Caco-2 (cell line): ENCODE measurements around the gene CTSZ. TPM values are rescaled to one million over a fixed set of nuclear protein-coding genes. Genes with fewer than 3 reads are reported as not detected.

Experiments used
- BruUV-seq: library from RNA; stranded (reverse); fragments of 400-500 nt; replicated peaks from 2 replicates; lab custom pipeline; 2021; lab: Mats Ljungman, UMichigan
- CTCF ChIA-PET: fragments of 300-600 bp; sonication (Branson Sonifier 250); formaldehyde crosslinking; loops from one replicate; lab custom pipeline; 2022; ENCODE audit warnings: antibody characterized with exemption; lab: Charles Lee
- POLR2A ChIA-PET: fragments of 300-600 bp; sonication (Branson Sonifier 250); formaldehyde crosslinking; loops from one replicate; lab custom pipeline; 2022; ENCODE audit warnings: antibody characterized with exemption; lab: Charles Lee
- DNase-seq, 2 experiments: peaks; one replicate each; pipeline versions ENCODE4 v3.0.0 to v3.0.0-alpha.2; 2020 to 2022
- H3K27me3 ChIP-seq: replicated peaks from 2 replicates; pipeline ENCODE4 v1.6.0; 2011; ENCODE audit warnings: low read length; ENCODE audit not compliant: control insufficient read depth, insufficient read depth
- H3K36me3 ChIP-seq: 2 replicates; pipeline ENCODE4 v1.5.1; 2011; ENCODE audit warnings: low read length; ENCODE audit not compliant: control insufficient read depth, insufficient read depth
- H3K4me1 ChIP-seq: fragments of 250-450 bp; sonication (Bioruptor Pico); 2 replicates; pipeline ENCODE4 v1.5.1; 2020; ENCODE audit warnings: mild to moderate bottlenecking
- H3K4me3 ChIP-seq: 2 replicates; pipeline ENCODE4 v1.5.1; 2011; ENCODE audit warnings: low read depth, mild to moderate bottlenecking, control low read depth, low read length
- H3K9me3 ChIP-seq: fragments of 250-450 bp; sonication (Bioruptor Pico); 2 replicates; pipeline ENCODE4 v1.5.1; 2020; ENCODE audit warnings: mild to moderate bottlenecking, moderate library complexity
- H3K27ac Mint-ChIP-seq: one replicate; pipeline ENCODE4 v1.8.0; 2022; ENCODE audit warnings: mixed read lengths; ENCODE audit not compliant: unreplicated experiment
- H3K27me3 Mint-ChIP-seq: one replicate; pipeline ENCODE4 v1.8.0; 2022; ENCODE audit warnings: mixed read lengths; ENCODE audit not compliant: insufficient read depth, unreplicated experiment
- H3K36me3 Mint-ChIP-seq: one replicate; pipeline ENCODE4 v1.8.0; 2022; ENCODE audit warnings: mild to moderate bottlenecking, mixed read lengths; ENCODE audit not compliant: insufficient read depth, unreplicated experiment
- H3K4me1 Mint-ChIP-seq: one replicate; pipeline ENCODE4 v1.8.0; 2022; ENCODE audit warnings: low read depth, mixed read lengths; ENCODE audit not compliant: unreplicated experiment
- H3K4me3 Mint-ChIP-seq: one replicate; pipeline ENCODE4 v1.8.0; 2022; ENCODE audit warnings: mild to moderate bottlenecking, moderate library complexity, mixed read lengths; ENCODE audit not compliant: unreplicated experiment
- H3K9me3 Mint-ChIP-seq: one replicate; pipeline ENCODE4 v1.8.0; 2022; ENCODE audit warnings: mixed read lengths; ENCODE audit not compliant: unreplicated experiment
- intact Hi-C: fragments of 100-400 bp; cut with micrococcal nuclease; formaldehyde crosslinking; loops from one replicate; pipeline ENCODE4 v1.10.0; 2022; ENCODE audit not compliant: unreplicated experiment
- total RNA-seq: library from RNA; stranded (reverse); gene quantifications from 2 replicates; pipeline ENCODE4 v1.2.3, GENCODE V29; 2022
- TF ChIP-seq, protein P1 (sequence below), 2 experiments: fragments of 200-600 bp in 1 of 2; IDR thresholded peaks; 1 replicate in 1 of 2; 2 replicates in 1 of 2; pipeline versions ENCODE4 v1.5.1 to v1.8.0; 2011 to 2022; ENCODE audit warnings: antibody characterized with exemption in 1 of 2, control low read depth in 1 of 2, inconsistent platforms in 1 of 2, low read depth in 1 of 2, low read length in 1 of 2, mild to moderate bottlenecking in 1 of 2, moderate library complexity in 1 of 2; ENCODE audit not compliant: insufficient read depth in 1 of 2, severe bottlenecking in 1 of 2, unreplicated experiment in 1 of 2

CTSZ gene
- total RNA-seq, 1 experiment from 2014 or later = 228 TPM

DNA sequence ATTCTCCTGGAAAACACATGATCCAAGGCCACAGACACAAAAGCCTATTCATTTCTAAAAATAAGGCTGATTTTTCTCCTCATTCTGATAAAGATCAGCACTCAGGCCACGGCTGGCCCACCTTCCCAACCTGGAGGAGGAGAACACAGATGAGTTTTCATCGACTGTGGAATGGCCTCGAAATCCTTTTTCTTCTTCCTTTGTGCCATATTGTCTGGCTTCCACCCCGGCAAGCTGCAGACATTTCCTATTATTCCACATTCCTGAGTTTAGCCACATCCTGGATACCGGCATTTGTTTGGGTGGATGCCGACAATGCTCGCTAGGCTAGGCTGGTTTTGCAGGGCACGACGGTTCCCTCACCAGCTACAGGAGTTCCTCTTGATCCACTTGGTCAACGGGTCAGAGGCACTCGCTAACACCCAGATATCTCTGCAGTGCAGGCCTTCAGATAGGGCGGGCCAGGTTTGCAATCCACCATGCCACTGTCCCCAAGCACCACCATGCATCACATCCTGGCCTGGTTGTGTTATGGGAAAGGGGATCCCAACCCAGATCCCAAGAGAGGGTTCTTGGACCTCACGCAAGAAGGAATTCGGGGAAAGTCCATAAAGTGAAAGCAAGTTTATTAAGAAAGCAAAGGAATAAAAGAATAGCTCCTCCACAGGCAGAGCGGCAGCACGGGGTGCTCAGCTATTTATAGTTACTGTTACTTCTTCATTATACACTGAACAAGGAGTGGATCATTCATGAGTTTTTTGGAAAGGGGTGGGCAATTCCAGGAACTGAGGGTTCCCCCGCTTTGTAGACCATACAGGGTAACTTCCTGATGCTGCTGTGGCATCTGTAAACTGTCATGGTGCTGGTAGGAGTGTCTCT lies 4.2 kb upstream of the CTSZ start:
- Mint-ChIP-seq H3K36me3 (no peaks in the 10 kb centered on the region), H3K27me3 (no peaks in the 10 kb centered on the region), H3K9me3 (no peaks in the 10 kb centered on the region), H3K27ac (no peak overlapping the region), H3K4me1 (peaks cover 16% of the 10 kb centered on the region), H3K4me3 (no peak overlapping the region)
- no peak for DNase-seq
- intact Hi-C loops = no loop called here
- TF ChIP-seq, protein P1, sequence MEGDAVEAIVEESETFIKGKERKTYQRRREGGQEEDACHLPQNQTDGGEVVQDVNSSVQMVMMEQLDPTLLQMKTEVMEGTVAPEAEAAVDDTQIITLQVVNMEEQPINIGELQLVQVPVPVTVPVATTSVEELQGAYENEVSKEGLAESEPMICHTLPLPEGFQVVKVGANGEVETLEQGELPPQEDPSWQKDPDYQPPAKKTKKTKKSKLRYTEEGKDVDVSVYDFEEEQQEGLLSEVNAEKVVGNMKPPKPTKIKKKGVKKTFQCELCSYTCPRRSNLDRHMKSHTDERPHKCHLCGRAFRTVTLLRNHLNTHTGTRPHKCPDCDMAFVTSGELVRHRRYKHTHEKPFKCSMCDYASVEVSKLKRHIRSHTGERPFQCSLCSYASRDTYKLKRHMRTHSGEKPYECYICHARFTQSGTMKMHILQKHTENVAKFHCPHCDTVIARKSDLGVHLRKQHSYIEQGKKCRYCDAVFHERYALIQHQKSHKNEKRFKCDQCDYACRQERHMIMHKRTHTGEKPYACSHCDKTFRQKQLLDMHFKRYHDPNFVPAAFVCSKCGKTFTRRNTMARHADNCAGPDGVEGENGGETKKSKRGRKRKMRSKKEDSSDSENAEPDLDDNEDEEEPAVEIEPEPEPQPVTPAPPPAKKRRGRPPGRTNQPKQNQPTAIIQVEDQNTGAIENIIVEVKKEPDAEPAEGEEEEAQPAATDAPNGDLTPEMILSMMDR (IDR thresholded peaks at IDR 0.05; ENCODE audit: insufficient read depth in 1 of 2, low read depth in 1 of 2, low read length in 1 of 2, severe bottlenecking in 1 of 2, unreplicated experiment in 1 of 2) = no peak
- Histone ChIP-seq H3K36me3 (no peaks in the 10 kb centered on the region), H3K27me3 (no peaks in the 10 kb centered on the region), H3K4me3 (no peak overlapping the region), H3K9me3 (no peaks in the 10 kb centered on the region), H3K4me1 (peaks cover 18% of the 10 kb centered on the region)
- no TSS peak for BruUV-seq
- POLR2A ChIA-PET = interaction anchor here (1.0 kb wide), 1 partner anchor 21 kb away, joined by 4 read pairs; the partner anchor contains the start of gene ATP5F1E
- CTCF ChIA-PET = interaction anchor here (0.6 kb wide), 1 partner anchor 211 kb away, joined by 3 read pairs; no protein-coding TSS in a partner anchor

DNA sequence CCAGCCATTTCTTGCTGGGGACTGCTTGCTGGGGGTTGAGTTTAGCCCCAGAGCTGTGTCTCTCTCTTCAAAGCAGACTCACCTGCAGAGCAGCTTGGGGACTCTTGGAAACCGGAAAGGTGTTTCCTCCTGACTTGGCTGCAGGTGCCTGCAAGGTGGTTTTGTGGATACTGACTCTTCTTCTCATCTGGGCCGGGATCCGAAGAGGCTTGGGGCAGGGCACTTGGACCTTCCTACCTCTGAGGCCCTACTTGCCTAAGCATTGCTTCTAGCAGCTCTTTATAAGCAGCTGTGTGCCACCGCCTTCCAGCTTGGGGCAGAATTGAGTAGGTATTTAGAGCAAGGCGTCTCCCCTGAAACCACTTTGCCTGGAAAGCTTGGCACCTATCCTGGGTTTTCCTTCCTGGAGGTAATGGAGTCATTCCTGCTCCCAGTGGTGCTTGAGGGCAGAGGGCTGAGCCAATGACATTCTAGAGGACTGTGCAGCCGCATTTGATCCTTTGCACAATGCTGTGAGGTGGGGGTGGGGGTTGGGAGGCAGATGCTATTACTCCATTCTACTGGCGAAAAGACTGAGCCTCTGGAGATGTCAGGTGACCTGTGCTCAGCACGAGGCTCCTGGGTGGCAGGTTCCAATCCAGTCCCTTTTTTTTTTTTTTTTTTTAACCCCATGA lies 3.4 kb upstream of the CTSZ start:
- Mint-ChIP-seq H3K4me3 (no peak overlapping the region), H3K27me3 (no peaks in the 10 kb centered on the region), H3K4me1 (peaks cover 13% of the 10 kb centered on the region), H3K36me3 (no peaks in the 10 kb centered on the region), H3K9me3 (no peaks in the 10 kb centered on the region), H3K27ac (no peak overlapping the region)
- Histone ChIP-seq H3K9me3 (no peaks in the 10 kb centered on the region), H3K4me1 (peaks cover 19% of the 10 kb centered on the region), H3K27me3 (no peaks in the 10 kb centered on the region), H3K36me3 (no peaks in the 10 kb centered on the region), H3K4me3 (no peak overlapping the region)
- TF ChIP-seq, protein P1 (IDR thresholded peaks at IDR 0.05; ENCODE audit: insufficient read depth in 1 of 2, low read depth in 1 of 2, low read length in 1 of 2, severe bottlenecking in 1 of 2, unreplicated experiment in 1 of 2) = no peak
- DNase-seq = no peak
- ChIA-PET CTCF (no interaction called here), POLR2A (no interaction called here)
- intact Hi-C loops = no loop called here
- no TSS peak for BruUV-seq

DNA sequence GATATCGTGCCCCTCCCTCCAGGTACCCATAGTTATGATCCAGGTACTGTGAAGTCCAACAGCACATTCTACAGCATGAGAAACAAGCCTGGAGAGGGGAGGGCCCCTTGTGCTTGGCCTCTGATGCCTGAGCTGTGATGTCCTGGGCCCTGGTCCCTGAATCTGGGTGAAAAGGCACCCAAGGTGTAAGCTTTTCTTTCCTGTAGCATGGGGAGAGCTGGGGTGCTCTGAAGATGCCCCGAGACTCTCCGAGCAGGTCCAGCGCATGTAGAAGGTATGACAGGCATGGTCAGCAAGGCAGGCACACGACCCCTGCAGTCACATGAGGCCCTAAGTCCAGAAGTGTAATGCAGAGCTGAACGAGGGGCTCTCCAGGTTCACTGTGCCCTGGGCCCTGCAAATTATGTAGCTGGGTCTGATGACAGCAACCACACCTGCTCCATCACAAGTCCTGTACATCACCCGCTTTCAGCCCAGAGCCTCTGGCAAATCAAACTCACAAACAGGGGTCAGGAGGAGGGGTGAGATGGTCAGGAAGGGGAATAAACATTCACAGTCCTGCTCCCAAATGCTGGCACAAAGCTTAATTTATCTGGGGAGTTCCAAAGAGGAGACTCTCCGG lies 1.8 kb upstream of the CTSZ start:
- Mint-ChIP-seq H3K9me3 (no peaks in the 10 kb centered on the region), H3K27me3 (no peaks in the 10 kb centered on the region), H3K4me3 (no peak overlapping the region), H3K27ac (no peak overlapping the region), H3K36me3 (peaks cover 7% of the 10 kb centered on the region), H3K4me1 (peaks cover 19% of the 10 kb centered on the region)
- intact Hi-C loops = no loop called here
- TF ChIP-seq, protein P1 (IDR thresholded peaks at IDR 0.05; ENCODE audit: insufficient read depth in 1 of 2, low read depth in 1 of 2, low read length in 1 of 2, severe bottlenecking in 1 of 2, unreplicated experiment in 1 of 2) = no peak
- H3K36me3 ChIP-seq = no peaks in the 10 kb centered on the region
- peaks cover 24% of the 10 kb centered on the region for H3K4me1 ChIP-seq
- CTCF ChIA-PET = interaction anchor here (0.5 to 1.2 kb wide), 3 partner anchors 15 to 782 kb away, joined by 3 to 8 read pairs (median 4); no protein-coding TSS in a partner anchor
- no peaks in the 10 kb centered on the region for H3K27me3 ChIP-seq
- H3K9me3 ChIP-seq = no peaks in the 10 kb centered on the region
- POLR2A ChIA-PET = interaction anchor here (1.6 kb wide), 1 partner anchor 23 kb away, joined by 13 read pairs; the partner anchor contains the start of gene ATP5F1E
- DNase-seq = no peak
- no peak overlapping the region for H3K4me3 ChIP-seq
- no TSS peak for BruUV-seq
